ENCODE data around the gene ALPI. TPM values are rescaled to one million over a fixed set of nuclear protein-coding genes. Genes with fewer than 3 reads are reported as not detected.

ALPI gene
- total and polyA plus RNA-seq, 10 of the 15 experiments (the other 5 are each of a cell fraction or from before 2014, with no cell fraction given), result not detected

GRCh38 chr2:232447638-232448303 lies 8.2 kb upstream of the ALPI start:
- no peak for ATAC-seq
- RAD21 ChIA-PET (ENCODE audit: unreplicated experiment), result no interaction called here
- no peak for DNase-seq (ENCODE audit: low read depth, low spot score)
- POLR2A ChIA-PET, result no interaction called here
- Histone ChIP-seq H4K20me1 (ENCODE audit: control insufficient read depth, insufficient read depth) (no peaks in the 10 kb centered on the region), H3K4me1 (ENCODE audit: control insufficient read depth, insufficient read depth, low read length) (no peaks in the 10 kb centered on the region; the same call in 1 of the 2 replicates), H3K4me2 (ENCODE audit: control insufficient read depth, insufficient read depth) (no peak overlapping the region), H3K79me2 (ENCODE audit: control insufficient read depth, insufficient read depth, low read length) (no peaks in the 10 kb centered on the region), H3K27ac (ENCODE audit: control insufficient read depth, insufficient read depth) (no peak overlapping the region), H3K4me3 (no peak overlapping the region), H3K9ac (ENCODE audit: control insufficient read depth, insufficient read depth, low read length) (no peak overlapping the region), H2AFZ (ENCODE audit: control insufficient read depth, low read depth, low read length) (no peak overlapping the region), H3K27me3 (replicated peaks in 1 of 2; ENCODE audit: control insufficient read depth in 2 of 2, insufficient read depth in 2 of 2, low read length in 1 of 2) (no peaks in the 10 kb centered on the region), H3K9me3 (replicated peaks; ENCODE audit: control insufficient read depth, insufficient read depth, low read length) (no peaks in the 10 kb centered on the region), H3K36me3 (ENCODE audit: control insufficient read depth in 2 of 2, insufficient read depth in 2 of 2, low read length in 1 of 2) (no peaks in the 10 kb centered on the region)
- WGBS (ENCODE audit: insufficient coverage, insufficient replicate concordance, low lambda C conversion rate, missing lambda C conversion rate), result 46% methylated on average over 18 of the region's 18 CpGs
- no peak for FAIRE-seq
- CTCF ChIA-PET, result interaction anchor here (1.0 to 1.5 kb wide), 5 partner anchors 8 to 72 kb away, joined by 3 to 5 read pairs (median 3); partner anchors contain the start of genes ALPI and PRSS56
- TF ChIP-seq SP1 (IDR thresholded peaks at IDR 0.05; ENCODE audit: low read depth, low read length) (no peak), HDAC2 (IDR thresholded peaks at IDR 0.05) (no peak), NFIC (IDR thresholded peaks at IDR 0.05; ENCODE audit: low read depth, low read length) (no peak), NKRF (conservative IDR thresholded peaks at IDR 0.05) (no peak), SMC3 (IDR thresholded peaks at IDR 0.05; ENCODE audit: borderline replicate concordance, low read length) (no peak)
- BruUV-seq (replicated peaks), result no TSS peak
- SMC1A ChIA-PET (ENCODE audit: uncharacterized antibody, unreplicated experiment), result no interaction called here
- in situ Hi-C loops (cut with MboI) (no loop called here), intact Hi-C loops (cut with micrococcal nuclease; ENCODE audit: unreplicated experiment) (no loop called here)

- in situ Hi-C loops (cut with MboI), result no loop called here
- ATAC-seq (no peak), DNase-seq (ENCODE audit: low read depth, low spot score) (no peak), FAIRE-seq (no peak)
- ChIA-PET POLR2A (no interaction called here), CTCF (interaction anchor here (1.5 kb wide), 1 partner anchor 16 kb away, joined by 3 read pairs; no protein-coding TSS in a partner anchor), SMC1A (ENCODE audit: uncharacterized antibody, unreplicated experiment) (no interaction called here), RAD21 (ENCODE audit: unreplicated experiment) (no interaction called here)
- H3K9ac ChIP-seq (ENCODE audit: control insufficient read depth, insufficient read depth, low read length), result no peak overlapping the region
- H3K4me3 ChIP-seq, result no peak overlapping the region
- H3K9me3 ChIP-seq (replicated peaks; ENCODE audit: control insufficient read depth, insufficient read depth, low read length), result no peaks in the 10 kb centered on the region
- no peaks in the 10 kb centered on the region for H3K36me3 ChIP-seq (ENCODE audit: control insufficient read depth in 2 of 2, insufficient read depth in 2 of 2, low read length in 1 of 2)
- no peak overlapping the region for H3K4me2 ChIP-seq (ENCODE audit: control insufficient read depth, insufficient read depth)
- no peaks in the 10 kb centered on the region for H3K27me3 ChIP-seq (replicated peaks in 1 of 2; ENCODE audit: control insufficient read depth in 2 of 2, insufficient read depth in 2 of 2, low read length in 1 of 2)
- H2AFZ ChIP-seq (ENCODE audit: control insufficient read depth, low read depth, low read length), result no peak overlapping the region
- H3K4me1 ChIP-seq (ENCODE audit: control insufficient read depth, insufficient read depth, low read length), result no peaks in the 10 kb centered on the region; the same call in 1 of the 2 replicates
- no peak for TF ChIP-seq RB1 (IDR thresholded peaks at IDR 0.05; ENCODE audit: borderline replicate concordance)
- TF ChIP-seq SMARCA5 (IDR thresholded peaks at IDR 0.05), result no peak
- no peak for TF ChIP-seq CBX5 (IDR thresholded peaks at IDR 0.05; ENCODE audit: low read depth)
- no peak for TF ChIP-seq ZBTB33 (IDR thresholded peaks at IDR 0.05)
- TF ChIP-seq ATF2 (IDR thresholded peaks at IDR 0.05; ENCODE audit: low read length), result no peak
- TF ChIP-seq ZNF217 (IDR thresholded peaks at IDR 0.05), result no peak
- intact Hi-C loops (cut with micrococcal nuclease; ENCODE audit: unreplicated experiment), result no loop called here
- H4K20me1 ChIP-seq (ENCODE audit: control insufficient read depth, insufficient read depth), result no peaks in the 10 kb centered on the region
- BruUV-seq (replicated peaks), result no TSS peak
- no peaks in the 10 kb centered on the region for H3K79me2 ChIP-seq (ENCODE audit: control insufficient read depth, insufficient read depth, low read length)
- 43% methylated on average over 9 of the region's 10 CpGs for WGBS (ENCODE audit: insufficient coverage, insufficient replicate concordance, low lambda C conversion rate, missing lambda C conversion rate)
- H3K27ac ChIP-seq (ENCODE audit: control insufficient read depth, insufficient read depth), result no peak overlapping the region
Observed at GRCh38 chr2:232448304-232448690, 7.7 kb upstream of the ALPI start.
